GM12878 (cell line): ENCODE results near the gene CC2D1A. TPM values are rescaled to one million over a fixed set of nuclear protein-coding genes. Genes with fewer than 3 reads are reported as not detected.

Source experiments
- ATAC-seq: fragments of 200-7000 bp; cut with Tn5 transposase; 3 replicates; pipeline ENCODE4 v1.9.1; 2020; ENCODE audit warnings: mild to moderate bottlenecking, moderate library complexity
- BruUV-seq: library from RNA; stranded (reverse); fragments of 400-500 nt; replicated peaks from 2 replicates; lab custom pipeline; 2021; lab: Mats Ljungman, UMichigan
- CTCF ChIA-PET: fragments of 300-600 bp; sonication (Branson Sonifier 250); formaldehyde crosslinking; extraction: SDS; loops from one replicate; lab custom pipeline; 2021; ENCODE audit warnings: inconsistent platforms; lab: Yijun Ruan, JAX
- POLR2A ChIA-PET: fragments of 350-600 bp; formaldehyde crosslinking; extraction: SDS; loops from one replicate; lab custom pipeline; 2021; ENCODE audit warnings: inconsistent platforms; lab: Charles Lee
- RAD21 ChIA-PET: fragments of 300-600 bp; sonication (Branson Sonifier 250); formaldehyde crosslinking; loops from one replicate; lab custom pipeline; 2023; ENCODE audit warnings: antibody characterized with exemption; ENCODE audit not compliant: unreplicated experiment; lab: Charles Lee
- SMC1A ChIA-PET: fragments of 300-600 bp; sonication (Branson Sonifier 250); formaldehyde crosslinking; loops from one replicate; lab custom pipeline; 2023; ENCODE audit not compliant: unreplicated experiment, uncharacterized antibody; lab: Charles Lee
- DNase-seq: peaks from one replicate; pipeline ENCODE4 v3.0.0-alpha.2; 2011; ENCODE audit warnings: low read depth, low spot score
- FAIRE-seq: peaks from 3 replicates; lab custom pipeline; 2011; peaks lifted over from hg19 to GRCh38; lab: Jason Lieb, UNC
- H2AFZ ChIP-seq: 2 replicates; pipeline ENCODE4 v1.6.0; 2011; ENCODE audit warnings: low read depth, low read length, control low read depth; ENCODE audit not compliant: control insufficient read depth
- H3K27ac ChIP-seq: 2 replicates; pipeline ENCODE4 v1.5.1; 2011; ENCODE audit warnings: control low read depth; ENCODE audit not compliant: control insufficient read depth, insufficient read depth
- H3K27me3 ChIP-seq, 2 experiments: replicated peaks in 1 of 2; 2 replicates each; pipeline versions ENCODE4 v1.6.0 to v1.6.1; 2011; ENCODE audit warnings: low read length in 1 of 2; ENCODE audit not compliant: control insufficient read depth in 2 of 2, insufficient read depth in 2 of 2
- H3K36me3 ChIP-seq, 2 experiments: 2 replicates each; pipeline ENCODE4 v1.5.1; 2011; ENCODE audit warnings: low read length in 1 of 2; ENCODE audit not compliant: control insufficient read depth in 2 of 2, insufficient read depth in 2 of 2
- H3K4me1 ChIP-seq: 2 replicates; pipeline ENCODE4 v1.6.1; 2011; ENCODE audit warnings: mild to moderate bottlenecking, low read length, moderate library complexity, mixed read lengths; ENCODE audit not compliant: control insufficient read depth, insufficient read depth
- H3K4me2 ChIP-seq: 2 replicates; pipeline ENCODE4 v1.6.0; 2011; ENCODE audit warnings: control low read depth; ENCODE audit not compliant: control insufficient read depth, insufficient read depth
- H3K4me3 ChIP-seq: fragments of 200-600 bp; sonication (generic); 2 replicates; pipeline ENCODE4 v1.5.1; 2016
- H3K79me2 ChIP-seq: 2 replicates; pipeline ENCODE4 v1.6.0; 2011; ENCODE audit warnings: low read length; ENCODE audit not compliant: control insufficient read depth, insufficient read depth
- H3K9ac ChIP-seq: 2 replicates; pipeline ENCODE4 v1.8.0; 2011; ENCODE audit warnings: low read length, control low read depth, mixed read lengths; ENCODE audit not compliant: control insufficient read depth, insufficient read depth
- H3K9me3 ChIP-seq: replicated peaks from 3 replicates; pipeline ENCODE4 v1.5.1; 2011; ENCODE audit warnings: mild to moderate bottlenecking, low read length; ENCODE audit not compliant: control insufficient read depth, insufficient read depth
- H4K20me1 ChIP-seq: 2 replicates; pipeline ENCODE4 v1.6.0; 2011; ENCODE audit not compliant: control insufficient read depth, insufficient read depth
- ESRRA ChIP-seq: IDR thresholded peaks from 2 replicates; pipeline ENCODE4 v1.6.1; 2012; ENCODE audit warnings: mild to moderate bottlenecking, low read length, improper control_type of control experiment
- IKZF2 ChIP-seq, 2 experiments: fragments of 450-650 bp; IDR thresholded peaks; 2 replicates each; pipeline ENCODE4 v1.6.1; 2017; ENCODE audit warnings: mild to moderate bottlenecking in 2 of 2, moderate library complexity in 2 of 2
- JUNB ChIP-seq: IDR thresholded peaks from 2 replicates; pipeline ENCODE4 v1.6.1; 2016; ENCODE audit warnings: antibody characterized with exemption, mild to moderate bottlenecking
- MYC ChIP-seq: IDR thresholded peaks from 2 replicates; pipeline ENCODE4 v1.6.1; 2011; ENCODE audit warnings: mild to moderate bottlenecking, low read length, moderate library complexity, inconsistent platforms; ENCODE audit not compliant: insufficient read depth, insufficient replicate concordance, insufficient read length, severe bottlenecking
- POLR2AphosphoS2 ChIP-seq: IDR thresholded peaks from 2 replicates; pipeline ENCODE4 v1.6.1; 2011; ENCODE audit warnings: low read depth, mild to moderate bottlenecking, low read length, improper control_type of control experiment, moderate library complexity
- RBBP5 ChIP-seq: fragments of 200-600 bp; sonication (generic); conservative IDR thresholded peaks from 2 replicates; pipeline ENCODE4 v1.6.1; 2016
- SUPT20H ChIP-seq: IDR thresholded peaks from 2 replicates; pipeline ENCODE4 v1.6.1; 2011; ENCODE audit warnings: low read depth, mild to moderate bottlenecking, low read length, moderate library complexity, borderline replicate concordance; ENCODE audit not compliant: control insufficient read depth
- ZNF24 ChIP-seq: fragments of 450-650 bp; IDR thresholded peaks from 2 replicates; pipeline ENCODE4 v1.6.1; 2017; ENCODE audit warnings: antibody characterized with exemption, mild to moderate bottlenecking
- ZNF274 ChIP-seq: IDR thresholded peaks from one replicate; pipeline ENCODE4 v1.8.0; 2011; ENCODE audit not compliant: insufficient read length, insufficient read depth
- ZNF384 ChIP-seq: IDR thresholded peaks from 2 replicates; pipeline ENCODE4 v1.6.1; 2012; ENCODE audit warnings: low read depth, mild to moderate bottlenecking, low read length, improper control_type of control experiment, borderline replicate concordance
- WGBS: methylation state at CpG from one replicate; pipeline ENCODE4 v1.1.6; 2016; ENCODE audit warnings: low lambda C conversion rate; ENCODE audit not compliant: insufficient replicate concordance, insufficient coverage; ENCODE audit errors: missing lambda C conversion rate; 5-methylcytosine and 5-hydroxymethylcytosine counted together
- in situ Hi-C: fragments of 300-500 bp; cut with MboI; formaldehyde crosslinking; loops from 9 replicates; pipeline ENCODE4 v1.14.3; 2018; ENCODE audit warnings: mixed read lengths
- intact Hi-C: fragments of 100-400 bp; cut with micrococcal nuclease; formaldehyde crosslinking; loops from one replicate; pipeline ENCODE4 v1.14.2; 2022; ENCODE audit not compliant: unreplicated experiment
- polyA plus RNA-seq, 11 experiments: library from polyadenylated mRNA; depleted of rRNA in 4 of 11; unstranded in 6 of 11; stranded (reverse) in 5 of 11; fragments of >200 nt; fragmentation: Nextera tagmentation in 4 of 11; fragmentation: Illumina TruSeq in 1 of 11; extraction: Ambion mirVana in 4 of 11; extraction: Trizol in 1 of 11; gene quantifications; 1 replicate in 1 of 11; 2 replicates in 10 of 11; pipeline versions ENCODE4 v1.2.1 to v1.2.3, GENCODE V29; 2011 to 2016; ENCODE audit warnings: inconsistent platforms in 2 of 11, missing spikeins in 2 of 11, low read depth in 1 of 11
- total RNA-seq, 4 experiments: library from RNA; depleted of rRNA in 3 of 4; stranded (reverse); fragments of >200 nt in 3 of 4; fragmentation: Illumina TruSeq in 1 of 4; extraction: Trizol in 1 of 4; gene quantifications; 2 replicates each; pipeline versions ENCODE4 v1.2.1 to v1.2.3, GENCODE V29; 2013 to 2021
- TF ChIP-seq, protein P1 (sequence below): fragments of 450-650 bp; IDR thresholded peaks from 2 replicates; pipeline ENCODE4 v1.6.1; 2017; ENCODE audit warnings: mild to moderate bottlenecking, moderate library complexity
- TF ChIP-seq, protein P2 (sequence below): fragments of 450-650 bp; IDR thresholded peaks from 2 replicates; pipeline ENCODE4 v1.6.1; 2014; ENCODE audit warnings: mild to moderate bottlenecking
- TF ChIP-seq, protein P3 (sequence below): IDR thresholded peaks from 2 replicates; pipeline ENCODE4 v1.6.1; 2011; ENCODE audit warnings: borderline replicate concordance, low read depth, mild to moderate bottlenecking, moderate library complexity, mixed read lengths, low read length; ENCODE audit not compliant: insufficient read depth; ENCODE audit errors: extremely low read length
- TF ChIP-seq, protein P4 (sequence below): IDR thresholded peaks from 2 replicates; pipeline ENCODE4 v1.6.1; 2012; ENCODE audit warnings: low read depth, low read length, improper control_type of control experiment

Gene CC2D1A
- total and polyA plus RNA-seq, 10 of the 15 experiments (the other 5 are each of a cell fraction or from before 2014, with no cell fraction given): 0.13 to 36.1 (median 16.1) TPM

DNA sequence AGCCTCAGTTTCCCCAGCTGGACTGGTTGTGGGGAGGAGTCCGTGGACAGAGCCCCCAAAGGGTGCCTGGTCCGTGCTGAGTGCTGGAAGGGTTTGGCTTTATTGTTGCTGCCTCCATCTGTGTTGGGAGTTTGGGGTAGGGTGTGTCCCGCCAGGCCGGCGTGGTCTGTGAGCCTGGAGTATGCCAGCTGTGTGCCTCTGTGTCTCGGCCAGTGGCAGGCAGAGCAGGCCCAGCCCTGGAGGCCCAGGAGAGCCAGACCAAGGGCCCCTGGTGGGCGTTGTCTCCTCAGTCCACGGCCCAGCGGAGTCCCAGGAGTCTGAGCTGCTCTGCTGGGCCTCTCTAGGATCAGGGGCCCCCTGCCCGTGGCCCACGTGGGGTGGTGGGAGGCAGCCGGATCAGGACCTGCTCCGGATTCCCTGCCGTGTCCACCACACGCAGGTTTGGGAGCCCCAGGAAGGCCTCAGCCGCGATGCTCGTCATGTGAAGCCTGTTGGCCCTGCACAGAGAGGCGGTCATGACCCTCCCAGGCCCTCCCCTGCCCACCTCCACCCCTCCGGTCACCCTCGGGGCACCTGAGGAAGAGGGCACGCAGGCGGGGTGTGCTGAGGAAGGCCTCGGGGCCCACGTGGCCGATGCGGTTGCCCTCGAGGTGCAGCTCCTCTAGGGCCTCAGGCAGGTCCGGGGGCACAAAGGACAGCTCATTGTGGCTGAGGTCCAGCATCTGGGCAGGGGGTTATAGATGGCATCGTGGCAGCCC lies 25.6 kb downstream of the CC2D1A start (continued):
- TF ChIP-seq, protein P1, sequence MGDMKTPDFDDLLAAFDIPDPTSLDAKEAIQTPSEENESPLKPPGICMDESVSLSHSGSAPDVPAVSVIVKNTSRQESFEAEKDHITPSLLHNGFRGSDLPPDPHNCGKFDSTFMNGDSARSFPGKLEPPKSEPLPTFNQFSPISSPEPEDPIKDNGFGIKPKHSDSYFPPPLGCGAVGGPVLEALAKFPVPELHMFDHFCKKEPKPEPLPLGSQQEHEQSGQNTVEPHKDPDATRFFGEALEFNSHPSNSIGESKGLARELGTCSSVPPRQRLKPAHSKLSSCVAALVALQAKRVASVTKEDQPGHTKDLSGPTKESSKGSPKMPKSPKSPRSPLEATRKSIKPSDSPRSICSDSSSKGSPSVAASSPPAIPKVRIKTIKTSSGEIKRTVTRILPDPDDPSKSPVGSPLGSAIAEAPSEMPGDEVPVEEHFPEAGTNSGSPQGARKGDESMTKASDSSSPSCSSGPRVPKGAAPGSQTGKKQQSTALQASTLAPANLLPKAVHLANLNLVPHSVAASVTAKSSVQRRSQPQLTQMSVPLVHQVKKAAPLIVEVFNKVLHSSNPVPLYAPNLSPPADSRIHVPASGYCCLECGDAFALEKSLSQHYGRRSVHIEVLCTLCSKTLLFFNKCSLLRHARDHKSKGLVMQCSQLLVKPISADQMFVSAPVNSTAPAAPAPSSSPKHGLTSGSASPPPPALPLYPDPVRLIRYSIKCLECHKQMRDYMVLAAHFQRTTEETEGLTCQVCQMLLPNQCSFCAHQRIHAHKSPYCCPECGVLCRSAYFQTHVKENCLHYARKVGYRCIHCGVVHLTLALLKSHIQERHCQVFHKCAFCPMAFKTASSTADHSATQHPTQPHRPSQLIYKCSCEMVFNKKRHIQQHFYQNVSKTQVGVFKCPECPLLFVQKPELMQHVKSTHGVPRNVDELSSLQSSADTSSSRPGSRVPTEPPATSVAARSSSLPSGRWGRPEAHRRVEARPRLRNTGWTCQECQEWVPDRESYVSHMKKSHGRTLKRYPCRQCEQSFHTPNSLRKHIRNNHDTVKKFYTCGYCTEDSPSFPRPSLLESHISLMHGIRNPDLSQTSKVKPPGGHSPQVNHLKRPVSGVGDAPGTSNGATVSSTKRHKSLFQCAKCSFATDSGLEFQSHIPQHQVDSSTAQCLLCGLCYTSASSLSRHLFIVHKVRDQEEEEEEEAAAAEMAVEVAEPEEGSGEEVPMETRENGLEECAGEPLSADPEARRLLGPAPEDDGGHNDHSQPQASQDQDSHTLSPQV: no peak

DNA sequence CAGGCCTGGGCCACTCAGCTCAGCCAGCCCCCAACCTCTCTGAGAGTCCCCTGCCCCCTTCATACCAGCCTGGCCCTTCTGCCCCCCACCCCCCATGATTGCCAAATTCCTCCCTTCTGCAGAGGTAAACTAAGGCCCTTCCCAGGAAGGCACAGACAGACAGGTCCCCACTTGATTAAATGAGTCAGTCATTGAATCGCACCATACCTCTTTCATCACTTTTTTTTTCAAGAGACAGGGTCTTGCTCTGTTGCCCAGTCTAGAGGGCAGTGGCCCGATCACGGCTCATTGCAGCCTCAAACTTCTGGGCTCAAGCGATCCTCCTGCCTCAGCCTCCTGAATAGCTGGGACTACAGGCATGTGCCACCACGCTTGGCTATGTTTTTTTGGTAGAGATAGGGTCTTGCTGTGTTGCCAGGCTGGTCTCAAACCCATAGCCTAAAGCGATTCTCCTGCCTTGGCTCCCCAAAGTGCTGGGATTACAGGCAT lies 26.2 kb downstream of the CC2D1A start:
- WGBS: 84% methylated on average over 6 of the region's 6 CpGs
- no peaks in the 10 kb centered on the region for H4K20me1 ChIP-seq
- ChIA-PET SMC1A (interaction anchor here (1.5 kb wide), 1 partner anchor 115 kb away, joined by 3 read pairs; no protein-coding TSS in a partner anchor), POLR2A (interaction anchor here (0.6 kb wide), 1 partner anchor 91 kb away, joined by 4 read pairs; no protein-coding TSS in a partner anchor), RAD21 (no interaction called here), CTCF (interaction anchor here (0.6 kb wide), 1 partner anchor 137 kb away, joined by 4 read pairs; no protein-coding TSS in a partner anchor)
- no peak for DNase-seq
- H3K79me2 ChIP-seq: no peaks in the 10 kb centered on the region
- no peaks in the 10 kb centered on the region for H3K4me1 ChIP-seq
- in situ Hi-C loops (no loop called here), intact Hi-C loops (no loop called here)
- FAIRE-seq: no peak
- H3K9ac ChIP-seq: no peak overlapping the region
- H3K36me3 ChIP-seq: no peaks in the 10 kb centered on the region; a peak in 1 of 4 replicates
- no peaks in the 10 kb centered on the region for H3K27me3 ChIP-seq
- no peak overlapping the region for H2AFZ ChIP-seq
- H3K9me3 ChIP-seq: no peaks in the 10 kb centered on the region
- ATAC-seq: no peak
- no peak overlapping the region for H3K4me3 ChIP-seq
- no peak overlapping the region for H3K4me2 ChIP-seq
- no peak overlapping the region for H3K27ac ChIP-seq
- BruUV-seq: no TSS peak
- TF ChIP-seq SUPT20H (no peak), ZNF274 (no peak), IKZF2 (IDR thresholded peaks at IDR 0.05) (no peak), JUNB (no peak), ZNF24 (no peak), ESRRA (no peak), RBBP5 (no peak), ZNF384 (no peak), MYC (no peak), POLR2AphosphoS2 (no peak)
- TF ChIP-seq, protein P2, sequence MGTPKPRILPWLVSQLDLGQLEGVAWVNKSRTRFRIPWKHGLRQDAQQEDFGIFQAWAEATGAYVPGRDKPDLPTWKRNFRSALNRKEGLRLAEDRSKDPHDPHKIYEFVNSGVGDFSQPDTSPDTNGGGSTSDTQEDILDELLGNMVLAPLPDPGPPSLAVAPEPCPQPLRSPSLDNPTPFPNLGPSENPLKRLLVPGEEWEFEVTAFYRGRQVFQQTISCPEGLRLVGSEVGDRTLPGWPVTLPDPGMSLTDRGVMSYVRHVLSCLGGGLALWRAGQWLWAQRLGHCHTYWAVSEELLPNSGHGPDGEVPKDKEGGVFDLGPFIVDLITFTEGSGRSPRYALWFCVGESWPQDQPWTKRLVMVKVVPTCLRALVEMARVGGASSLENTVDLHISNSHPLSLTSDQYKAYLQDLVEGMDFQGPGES: no peak
- TF ChIP-seq, protein P3, sequence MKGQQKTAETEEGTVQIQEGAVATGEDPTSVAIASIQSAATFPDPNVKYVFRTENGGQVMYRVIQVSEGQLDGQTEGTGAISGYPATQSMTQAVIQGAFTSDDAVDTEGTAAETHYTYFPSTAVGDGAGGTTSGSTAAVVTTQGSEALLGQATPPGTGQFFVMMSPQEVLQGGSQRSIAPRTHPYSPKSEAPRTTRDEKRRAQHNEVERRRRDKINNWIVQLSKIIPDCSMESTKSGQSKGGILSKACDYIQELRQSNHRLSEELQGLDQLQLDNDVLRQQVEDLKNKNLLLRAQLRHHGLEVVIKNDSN: no peak
- TF ChIP-seq, protein P4, sequence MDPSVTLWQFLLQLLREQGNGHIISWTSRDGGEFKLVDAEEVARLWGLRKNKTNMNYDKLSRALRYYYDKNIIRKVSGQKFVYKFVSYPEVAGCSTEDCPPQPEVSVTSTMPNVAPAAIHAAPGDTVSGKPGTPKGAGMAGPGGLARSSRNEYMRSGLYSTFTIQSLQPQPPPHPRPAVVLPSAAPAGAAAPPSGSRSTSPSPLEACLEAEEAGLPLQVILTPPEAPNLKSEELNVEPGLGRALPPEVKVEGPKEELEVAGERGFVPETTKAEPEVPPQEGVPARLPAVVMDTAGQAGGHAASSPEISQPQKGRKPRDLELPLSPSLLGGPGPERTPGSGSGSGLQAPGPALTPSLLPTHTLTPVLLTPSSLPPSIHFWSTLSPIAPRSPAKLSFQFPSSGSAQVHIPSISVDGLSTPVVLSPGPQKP: no peak
